SK-N-SH (cell line): ENCODE measurements around the gene FXYD5. TPM values are rescaled to one million over a fixed set of nuclear protein-coding genes. Genes with fewer than 3 reads are reported as not detected.

Experiments
- CTCF ChIA-PET: fragments of 300-600, 350-600 bp; formaldehyde crosslinking; extraction: SDS; loops from one replicate; lab custom pipeline; 2021; lab: Yijun Ruan, JAX
- POLR2A ChIA-PET: fragments of 350-600 bp; sonication (Branson Sonifier 250); formaldehyde crosslinking; extraction: SDS; loops from one replicate; lab custom pipeline; 2020; ENCODE audit warnings: antibody characterized with exemption, inconsistent platforms; lab: Yijun Ruan, JAX
- DNase-seq: peaks from one replicate; pipeline ENCODE4 v3.0.0; 2012
- H2AFZ ChIP-seq: fragments of 200-600 bp; sonication (generic); 2 replicates; pipeline ENCODE4 v1.8.1; 2016; ENCODE audit warnings: antibody characterized with exemption, mild to moderate bottlenecking, low read depth
- H3F3A ChIP-seq: fragments of 200-600 bp; sonication (generic); replicated peaks from 2 replicates; pipeline ENCODE3; 2016; ENCODE audit warnings: antibody characterized with exemption, mild to moderate bottlenecking; ENCODE audit not compliant: insufficient read depth
- H3K27ac ChIP-seq, 2 experiments: fragments of 200-500 bp in 1 of 2; fragments of 200-600 bp in 1 of 2; sonication (Bioruptor generic) in 1 of 2; sonication (generic), shearing (Covaris generic) in 1 of 2; 2 replicates each; pipeline versions ENCODE4 v1.5.1 to v1.6.1; 2014 to 2016; ENCODE audit warnings: low read depth in 2 of 2, inconsistent platforms in 1 of 2, low read length in 1 of 2, mild to moderate bottlenecking in 1 of 2, mixed read lengths in 1 of 2
- H3K27me3 ChIP-seq: fragments of 200-600 bp; sonication (generic), shearing (Covaris generic); 2 replicates; pipeline ENCODE4 v1.6.1; 2016; ENCODE audit warnings: mixed run types; ENCODE audit not compliant: insufficient read depth
- H3K36me3 ChIP-seq, 2 experiments: fragments of 200-500 bp in 1 of 2; fragments of 200-600 bp in 1 of 2; sonication (Bioruptor generic) in 1 of 2; sonication (generic) in 1 of 2; replicated peaks in 1 of 2; 2 replicates each; pipeline versions ENCODE3 to v1.5.1; 2014 to 2016; ENCODE audit warnings: low read length in 1 of 2, mild to moderate bottlenecking in 1 of 2; ENCODE audit not compliant: insufficient read depth in 2 of 2, control insufficient read depth in 1 of 2
- H3K4me1 ChIP-seq, 2 experiments: fragments of 200-500 bp in 1 of 2; fragments of 200-600 bp in 1 of 2; sonication (Bioruptor generic) in 1 of 2; sonication (generic), shearing (Covaris generic) in 1 of 2; 2 replicates each; pipeline versions ENCODE4 v1.5.1 to v1.6.1; 2014 to 2016; ENCODE audit warnings: low read depth in 1 of 2, low read length in 1 of 2, mixed run types in 1 of 2; ENCODE audit not compliant: insufficient read depth in 2 of 2, control insufficient read depth in 1 of 2
- H3K4me2 ChIP-seq: fragments of 200-600 bp; sonication (generic), shearing (Covaris generic); 2 replicates; pipeline ENCODE4 v1.6.1; 2017; ENCODE audit warnings: mixed run types
- H3K4me3 ChIP-seq, 2 experiments: fragments of 200-500 bp in 1 of 2; fragments of 200-600 bp in 1 of 2; sonication (Bioruptor generic) in 1 of 2; sonication (generic), shearing (Covaris generic) in 1 of 2; 2 replicates each; pipeline versions ENCODE4 v1.5.1 to v1.8.1; 2014 to 2016; ENCODE audit warnings: low read depth in 2 of 2, inconsistent platforms in 1 of 2, low read length in 1 of 2, mild to moderate bottlenecking in 1 of 2, mixed read lengths in 1 of 2, moderate library complexity in 1 of 2
- H3K79me2 ChIP-seq: fragments of 200-600 bp; sonication (generic); 2 replicates; pipeline ENCODE4 v1.8.1; 2017; ENCODE audit warnings: mild to moderate bottlenecking; ENCODE audit not compliant: insufficient read depth
- H3K9ac ChIP-seq: fragments of 200-600 bp; sonication (generic); 2 replicates; pipeline ENCODE4 v1.6.1; 2017; ENCODE audit warnings: mixed run types
- H3K9me2 ChIP-seq: fragments of 200-600 bp; sonication (generic); 2 replicates; pipeline ENCODE4 v1.6.1; 2017; ENCODE audit warnings: mixed run types
- H3K9me3 ChIP-seq: fragments of 200-600 bp; sonication (generic); 2 replicates; pipeline ENCODE4 v1.6.1; 2017; ENCODE audit warnings: mixed run types, mild to moderate bottlenecking, moderate library complexity
- H4K20me1 ChIP-seq: fragments of 200-600 bp; sonication (generic); 2 replicates; pipeline ENCODE4 v1.6.1; 2017; ENCODE audit warnings: mild to moderate bottlenecking, mixed run types; ENCODE audit not compliant: insufficient read depth
- CTCF ChIP-seq: fragments of 200-600 bp; sonication (generic); IDR thresholded peaks from 2 replicates; pipeline ENCODE4 v1.6.1; 2017; ENCODE audit warnings: antibody characterized with exemption, mild to moderate bottlenecking, moderate library complexity
- EP300 ChIP-seq, 2 experiments: IDR thresholded peaks; 2 replicates each; pipeline versions ENCODE4 v1.4.0 to v1.6.1; 2012; ENCODE audit warnings: borderline replicate concordance in 1 of 2, low read depth in 1 of 2, low read length in 1 of 2
- MAX ChIP-seq: IDR thresholded peaks from 2 replicates; pipeline ENCODE4 v1.4.0; 2012; ENCODE audit warnings: low read depth
- POLR2AphosphoS5 ChIP-seq: IDR thresholded peaks from 2 replicates; pipeline ENCODE4 v1.6.1; 2012; ENCODE audit warnings: low read depth, low read length
- RAD21 ChIP-seq: IDR thresholded peaks from 2 replicates; pipeline ENCODE4 v1.6.1; 2012; ENCODE audit warnings: mild to moderate bottlenecking, low read length
- RCOR1 ChIP-seq: fragments of 150-350 bp; IDR thresholded peaks from 2 replicates; pipeline ENCODE4 v1.6.1; 2017; ENCODE audit warnings: antibody characterized with exemption, low read length
- TAF1 ChIP-seq: IDR thresholded peaks from 2 replicates; pipeline ENCODE4 v1.6.1; 2012; ENCODE audit warnings: low read depth, mild to moderate bottlenecking, low read length, moderate library complexity, borderline replicate concordance
- YY1 ChIP-seq: IDR thresholded peaks from 2 replicates; pipeline ENCODE4 v1.4.0; 2012; ENCODE audit warnings: low read depth, mild to moderate bottlenecking
- WGBS: methylation state at CpG from one replicate; pipeline ENCODE4 v1.1.6; 2017; ENCODE audit warnings: low lambda C conversion rate; 5-methylcytosine and 5-hydroxymethylcytosine counted together
- polyA plus RNA-seq, 3 experiments: library from polyadenylated mRNA; depleted of rRNA; stranded (reverse); fragments of >200 nt; gene quantifications; 2 replicates each; pipeline ENCODE4 v1.2.3, GENCODE V29; 2012
- TF ChIP-seq, protein P1 (sequence below): IDR thresholded peaks from 2 replicates; pipeline ENCODE4; 2012

The FXYD5 gene
- polyA plus RNA-seq, 1 of the 3 experiments (the other 2 are of a cell fraction) = 195 TPM

GRCh38 chr19:35155441-35155840 is 906 bp downstream of the FXYD5 start (continued):
- TF ChIP-seq, protein P1, sequence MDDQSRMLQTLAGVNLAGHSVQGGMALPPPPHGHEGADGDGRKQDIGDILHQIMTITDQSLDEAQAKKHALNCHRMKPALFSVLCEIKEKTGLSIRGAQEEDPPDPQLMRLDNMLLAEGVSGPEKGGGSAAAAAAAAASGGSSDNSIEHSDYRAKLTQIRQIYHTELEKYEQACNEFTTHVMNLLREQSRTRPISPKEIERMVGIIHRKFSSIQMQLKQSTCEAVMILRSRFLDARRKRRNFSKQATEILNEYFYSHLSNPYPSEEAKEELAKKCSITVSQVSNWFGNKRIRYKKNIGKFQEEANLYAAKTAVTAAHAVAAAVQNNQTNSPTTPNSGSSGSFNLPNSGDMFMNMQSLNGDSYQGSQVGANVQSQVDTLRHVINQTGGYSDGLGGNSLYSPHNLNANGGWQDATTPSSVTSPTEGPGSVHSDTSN = no peak
- no peak for TF ChIP-seq RCOR1
- TF ChIP-seq, all 33 proteins: peak for 0

DNA sequence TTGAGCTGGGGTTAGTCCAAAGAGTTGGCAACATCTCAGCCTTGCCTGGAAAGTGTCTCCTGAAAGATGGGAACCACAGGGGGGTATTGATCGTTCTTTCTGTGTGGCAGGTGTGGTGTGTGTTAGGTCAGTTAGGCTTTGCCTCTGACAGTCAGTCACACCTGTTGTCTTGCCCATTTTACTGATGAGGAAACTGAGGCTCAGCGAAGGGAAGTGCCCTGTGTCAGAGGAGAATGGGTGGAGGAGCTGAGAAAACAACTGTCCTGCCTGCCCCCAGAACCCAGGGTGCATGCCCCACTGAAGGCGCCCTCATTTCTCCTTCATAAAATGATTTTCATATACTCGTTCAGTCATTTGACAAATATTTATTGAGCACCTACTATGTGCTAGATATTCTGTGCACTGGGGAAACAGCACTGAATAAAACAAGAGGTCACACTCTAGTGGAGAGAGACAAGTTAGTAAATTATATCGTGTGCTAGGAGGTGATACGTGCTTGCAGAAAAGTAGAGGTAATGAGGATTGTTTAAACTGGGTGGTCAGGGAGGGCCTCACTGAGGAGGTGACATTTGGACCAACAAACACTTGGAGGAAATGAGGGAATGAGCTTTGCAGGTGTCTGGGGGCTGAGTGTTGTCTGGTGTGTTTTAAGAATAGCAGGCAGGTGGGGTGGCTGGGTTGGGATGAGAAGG is 1.6 kb downstream of the FXYD5 start:
- Histone ChIP-seq H3K27me3 (no peaks in the 10 kb centered on the region), H2AFZ (no peak overlapping the region), H3K4me3 (peak overlapping the region; percentile 62 to 90; a peak in 3 of 4 replicates), H4K20me1 (no peaks in the 10 kb centered on the region), H3K4me2 (peak overlapping the region; percentile 98), H3F3A (peaks cover 4% of the 10 kb centered on the region), H3K9me3 (no peaks in the 10 kb centered on the region), H3K9me2 (no peaks in the 10 kb centered on the region), H3K27ac (no peak overlapping the region), H3K4me1 (peaks cover 0 to 3% of the 10 kb centered on the region in 2 experiments; a peak in 2 of 4 replicates), H3K9ac (peak overlapping the region; percentile 90; the same call in 1 of the 2 replicates), H3K79me2 (peaks cover 19% of the 10 kb centered on the region), H3K36me3 (peaks cover 3 to 21% of the 10 kb centered on the region in 2 experiments)
- DNase-seq = no peak
- ChIA-PET CTCF (no interaction called here), POLR2A (no interaction called here)
- TF ChIP-seq TAF1 = no peak
- no peak for TF ChIP-seq RAD21
- TF ChIP-seq CTCF = no peak
- no peak for TF ChIP-seq MAX
- TF ChIP-seq YY1 = no peak
- no peak for TF ChIP-seq EP300 (IDR thresholded peaks at IDR 0.05; ENCODE audit: borderline replicate concordance in 1 of 2, low read depth in 1 of 2, low read length in 1 of 2)
- WGBS = 65% methylated on average over 6 of the region's 6 CpGs

- Histone ChIP-seq H3K4me3 (no peak overlapping the region), H3F3A (peaks cover 4% of the 10 kb centered on the region), H3K4me1 (peaks cover 0 to 3% of the 10 kb centered on the region in 2 experiments; a peak in 2 of 4 replicates), H3K9me2 (no peaks in the 10 kb centered on the region), H3K79me2 (peaks cover 19% of the 10 kb centered on the region), H4K20me1 (no peaks in the 10 kb centered on the region), H3K9ac (no peak overlapping the region), H3K27ac (no peak overlapping the region), H3K9me3 (no peaks in the 10 kb centered on the region), H2AFZ (no peak overlapping the region), H3K4me2 (no peak overlapping the region), H3K36me3 (peaks cover 3 to 27% of the 10 kb centered on the region in 2 experiments), H3K27me3 (no peaks in the 10 kb centered on the region)
- TF ChIP-seq, protein P1 = no peak
- TF ChIP-seq POLR2AphosphoS5 = no peak
- no peak for DNase-seq
- ChIA-PET CTCF (no interaction called here), POLR2A (no interaction called here)
- WGBS = 81% methylated on average over 7 of the region's 7 CpGs
Measured at GRCh38 chr19:35156673-35157014, 2.1 kb downstream of the FXYD5 start.
